ENCODE measurements around the gene DIPK1A.

DNA sequence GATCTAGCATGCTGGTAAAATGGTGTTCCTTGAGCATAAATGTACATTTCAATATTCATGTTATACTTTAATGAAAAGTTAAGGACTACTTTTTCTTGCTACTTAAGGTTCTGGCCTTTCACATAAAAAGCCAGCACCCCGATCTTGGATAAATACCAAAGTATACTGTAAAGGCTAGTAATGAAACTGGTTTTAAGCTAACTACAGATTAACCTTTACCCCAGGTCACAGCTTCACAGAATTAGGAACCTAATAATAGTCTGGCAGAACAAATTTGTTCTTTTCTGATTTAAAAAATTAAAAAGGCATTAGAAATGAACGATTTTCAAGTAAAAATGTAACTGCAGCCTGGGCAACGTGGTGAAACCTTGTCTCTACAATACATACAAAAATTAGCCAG is 23.5 kb downstream of the DIPK1A start:
- TF ChIP-seq, protein P1, sequence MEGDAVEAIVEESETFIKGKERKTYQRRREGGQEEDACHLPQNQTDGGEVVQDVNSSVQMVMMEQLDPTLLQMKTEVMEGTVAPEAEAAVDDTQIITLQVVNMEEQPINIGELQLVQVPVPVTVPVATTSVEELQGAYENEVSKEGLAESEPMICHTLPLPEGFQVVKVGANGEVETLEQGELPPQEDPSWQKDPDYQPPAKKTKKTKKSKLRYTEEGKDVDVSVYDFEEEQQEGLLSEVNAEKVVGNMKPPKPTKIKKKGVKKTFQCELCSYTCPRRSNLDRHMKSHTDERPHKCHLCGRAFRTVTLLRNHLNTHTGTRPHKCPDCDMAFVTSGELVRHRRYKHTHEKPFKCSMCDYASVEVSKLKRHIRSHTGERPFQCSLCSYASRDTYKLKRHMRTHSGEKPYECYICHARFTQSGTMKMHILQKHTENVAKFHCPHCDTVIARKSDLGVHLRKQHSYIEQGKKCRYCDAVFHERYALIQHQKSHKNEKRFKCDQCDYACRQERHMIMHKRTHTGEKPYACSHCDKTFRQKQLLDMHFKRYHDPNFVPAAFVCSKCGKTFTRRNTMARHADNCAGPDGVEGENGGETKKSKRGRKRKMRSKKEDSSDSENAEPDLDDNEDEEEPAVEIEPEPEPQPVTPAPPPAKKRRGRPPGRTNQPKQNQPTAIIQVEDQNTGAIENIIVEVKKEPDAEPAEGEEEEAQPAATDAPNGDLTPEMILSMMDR (IDR thresholded peaks at IDR 0.05), result no peak
- no peak for TF ChIP-seq ZFX (IDR thresholded peaks at IDR 0.05; ENCODE audit: borderline replicate concordance)
